Measurements from ENCODE around the gene SORCS2. TPM values are rescaled to one million over a fixed set of nuclear protein-coding genes. Genes with fewer than 3 reads are reported as not detected.

SORCS2 gene
- total and polyA plus RNA-seq, 4 donors = 2.2 to 7.7 (median 2.5) TPM

GRCh38 chr4:7558436-7558835 lies 366.1 kb downstream of the SORCS2 start:
- Histone ChIP-seq H3K4me3 (no peak overlapping the region), H3K9me3 (ENCODE audit: control insufficient read depth in 4 of 4, insufficient read depth in 3 of 4, low read length in 3 of 4) (peaks cover 0 to 21% (median 4%) of the 10 kb centered on the region in 4 donors), H3K27ac (ENCODE audit: low read depth in 1 of 2, low read length in 1 of 2) (no peak overlapping the region), H3K9ac (ENCODE audit: insufficient read depth in 1 of 2, low read length in 2 of 2) (no peak overlapping the region), H3K27me3 (ENCODE audit: control insufficient read depth in 3 of 3, insufficient read depth in 3 of 3, low read length in 2 of 3) (peaks cover 0 to 10% (median 0%) of the 10 kb centered on the region in 3 donors), H3K36me3 (ENCODE audit: control insufficient read depth in 4 of 4, insufficient read depth in 4 of 4, low read length in 4 of 4) (peaks cover 0 to 2% (median 0%) of the 10 kb centered on the region in 4 donors), H3K4me1 (ENCODE audit: control insufficient read depth in 5 of 5, insufficient read depth in 5 of 5, low read length in 5 of 5) (no peaks in the 10 kb centered on the region)
- no peak for TF ChIP-seq CTCF (IDR thresholded peaks at IDR 0.05; ENCODE audit: control extremely low read depth, extremely low read depth)
- ATAC-seq (ENCODE audit: insufficient read depth, low FRiP score) = no peak
- WGBS, 2 donors = 91 to 96% methylated on average over 7 of the region's 7 CpGs
- DNase-seq = no peak

- DNase-seq (no peak), ATAC-seq (ENCODE audit: insufficient read depth, low FRiP score) (no peak)
- peaks cover 0 to 18% (median 0%) of the 10 kb centered on the region in 4 donors for H3K9me3 ChIP-seq (ENCODE audit: control insufficient read depth in 4 of 4, insufficient read depth in 3 of 4, low read length in 3 of 4)
- H3K4me3 ChIP-seq = no peak overlapping the region
- H3K9ac ChIP-seq (ENCODE audit: insufficient read depth in 1 of 2, low read length in 2 of 2) = no peak overlapping the region
- H3K4me1 ChIP-seq (ENCODE audit: control insufficient read depth in 5 of 5, insufficient read depth in 5 of 5, low read length in 5 of 5) = no peaks in the 10 kb centered on the region
- 89 to 90% methylated on average over 7 of the region's 7 CpGs for WGBS, 2 donors
- peaks cover 0 to 2% (median 0%) of the 10 kb centered on the region in 4 donors for H3K36me3 ChIP-seq (ENCODE audit: control insufficient read depth in 4 of 4, insufficient read depth in 4 of 4, low read length in 4 of 4)
- no peak for TF ChIP-seq CTCF (IDR thresholded peaks at IDR 0.05; ENCODE audit: control extremely low read depth, extremely low read depth)
- H3K27ac ChIP-seq (ENCODE audit: low read depth in 1 of 2, low read length in 1 of 2) = no peak overlapping the region
- peaks cover 0 to 11% (median 0%) of the 10 kb centered on the region in 3 donors for H3K27me3 ChIP-seq (ENCODE audit: control insufficient read depth in 3 of 3, insufficient read depth in 3 of 3, low read length in 2 of 3)
Measured at GRCh38 chr4:7559316-7559715, 367.0 kb downstream of the SORCS2 start.

- Histone ChIP-seq H3K4me3 (no peak overlapping the region), H3K27ac (ENCODE audit: low read depth in 1 of 2, low read length in 1 of 2) (no peak overlapping the region), H3K36me3 (ENCODE audit: control insufficient read depth in 4 of 4, insufficient read depth in 4 of 4, low read length in 4 of 4) (peaks cover 0 to 2% (median 0%) of the 10 kb centered on the region in 4 donors), H3K4me1 (ENCODE audit: control insufficient read depth in 5 of 5, insufficient read depth in 5 of 5, low read length in 5 of 5) (no peaks in the 10 kb centered on the region), H3K27me3 (ENCODE audit: control insufficient read depth in 3 of 3, insufficient read depth in 3 of 3, low read length in 2 of 3) (peaks cover 0 to 11% (median 0%) of the 10 kb centered on the region in 3 donors), H3K9ac (ENCODE audit: insufficient read depth in 1 of 2, low read length in 2 of 2) (no peak overlapping the region), H3K9me3 (ENCODE audit: control insufficient read depth in 4 of 4, insufficient read depth in 3 of 4, low read length in 3 of 4) (peaks cover 0 to 16% (median 0%) of the 10 kb centered on the region in 4 donors)
- 86 to 87% methylated on average over 16 of the region's 16 CpGs for WGBS, 2 donors
- DNase-seq (no peak), ATAC-seq (ENCODE audit: insufficient read depth, low FRiP score) (no peak)
- no peak for TF ChIP-seq CTCF (IDR thresholded peaks at IDR 0.05; ENCODE audit: control extremely low read depth, extremely low read depth)
Measured at GRCh38 chr4:7559741-7560395, 367.5 kb downstream of the SORCS2 start.
